Right lobe of liver (tissue), 6 donors: ENCODE measurements around the gene RREB1. TPM values are rescaled to one million over a fixed set of nuclear protein-coding genes. Genes with fewer than 3 reads are reported as not detected.

ENCODE experiments used
- ATAC-seq, 4 donors: fragments of 200-7000 bp; cut with Tn5 transposase; one replicate each; pipeline ENCODE4 v1.9.1; 2020; ENCODE audit warnings: mild to moderate bottlenecking in 4 of 4, moderate library complexity in 4 of 4
- DNase-seq, 3 donors: peaks; one replicate each; pipeline ENCODE4 v3.0.0-alpha.2; 2020
- H3K27ac ChIP-seq, 3 donors: fragments of 200-600 bp; one replicate each; pipeline ENCODE4 v1.8.0; 2022
- H3K27me3 ChIP-seq, 2 donors: fragments of 200-600 bp; one replicate each; pipeline ENCODE4 v1.8.0; 2022
- H3K36me3 ChIP-seq, 4 donors: fragments of 200-600 bp; sonication (generic) in 1 of 4; one replicate each; pipeline versions ENCODE4 v1.5.1 to v1.8.0; 2017 to 2022; ENCODE audit warnings: control low read depth in 1 of 4
- H3K4me1 ChIP-seq, 4 donors: fragments of 200-600 bp; sonication (generic) in 1 of 4; one replicate each; pipeline versions ENCODE4 v1.5.1 to v1.8.0; 2017 to 2022; ENCODE audit warnings: control low read depth in 1 of 4
- H3K4me3 ChIP-seq, 3 donors: fragments of 200-600 bp; one replicate each; pipeline ENCODE4 v1.8.0; 2022
- H3K9me3 ChIP-seq, 4 donors: fragments of 200-600 bp; sonication (generic) in 1 of 4; one replicate each; pipeline versions ENCODE4 v1.5.1 to v1.8.0; 2017 to 2022; ENCODE audit warnings: control low read depth in 1 of 4
- POLR2A ChIP-seq: fragments of 450-650 bp; IDR thresholded peaks from one replicate; pipeline ENCODE4 v1.6.1; 2017; ENCODE audit warnings: antibody characterized with exemption, mild to moderate bottlenecking
- WGBS: methylation state at CpG from one replicate; pipeline ENCODE4 v1.1.6; 2018; ENCODE audit warnings: low coverage, low lambda C conversion rate; ENCODE audit not compliant: insufficient coverage; ENCODE audit errors: missing lambda C conversion rate; 5-methylcytosine and 5-hydroxymethylcytosine counted together
- intact Hi-C, 2 donors: fragments of 100-400 bp; cut with DNase I; formaldehyde crosslinking; loops; one replicate each; pipeline versions ENCODE4 v1.11.2 to v1.14.1; 2022
- total RNA-seq, 6 experiments: library from RNA; depleted of rRNA in 2 of 6; stranded (reverse); fragments of >200 nt in 2 of 6; fragmentation: NEBNext Ultra II Directional in 3 of 6; extraction: Animal tissue kit (Norgen Biotek cat#: 25700) in 3 of 6; gene quantifications; one replicate each; pipeline versions ENCODE4 v1.1.0 to v1.2.4, GENCODE V29; 2016 to 2023
- TF ChIP-seq, protein P1 (sequence below), 4 donors: fragments of 200-600 bp in 3 of 4; fragments of 450-650 bp in 1 of 4; IDR thresholded peaks; one replicate each; pipeline versions ENCODE4 v1.5.1 to v1.8.0; 2016 to 2022; ENCODE audit warnings: antibody characterized with exemption in 4 of 4, mild to moderate bottlenecking in 2 of 4
- donor health status: DM: no; HTN: yes; CAD: no.
- donor health status: DM: no; HTN: no; CAD: no.
- donor health status: DM: no; HTN: no; CAD: no.
- donor health status: DM: no; HTN: yes; CAD: no.
- donor health status: DM: no; HTN: yes; CAD: no.

Gene RREB1
- total RNA-seq, 6 experiments from 2014 or later = 28.7 to 46.3 (median 39.6) TPM

- WGBS = 0% methylated on average over 13 of the region's 94 CpGs
- peak; percentile 25 to 64 (median 52) for ATAC-seq
- no peaks in the 10 kb centered on the region for H3K9me3 ChIP-seq
- TF ChIP-seq POLR2A = peak; percentile 50
- TF ChIP-seq, protein P1, sequence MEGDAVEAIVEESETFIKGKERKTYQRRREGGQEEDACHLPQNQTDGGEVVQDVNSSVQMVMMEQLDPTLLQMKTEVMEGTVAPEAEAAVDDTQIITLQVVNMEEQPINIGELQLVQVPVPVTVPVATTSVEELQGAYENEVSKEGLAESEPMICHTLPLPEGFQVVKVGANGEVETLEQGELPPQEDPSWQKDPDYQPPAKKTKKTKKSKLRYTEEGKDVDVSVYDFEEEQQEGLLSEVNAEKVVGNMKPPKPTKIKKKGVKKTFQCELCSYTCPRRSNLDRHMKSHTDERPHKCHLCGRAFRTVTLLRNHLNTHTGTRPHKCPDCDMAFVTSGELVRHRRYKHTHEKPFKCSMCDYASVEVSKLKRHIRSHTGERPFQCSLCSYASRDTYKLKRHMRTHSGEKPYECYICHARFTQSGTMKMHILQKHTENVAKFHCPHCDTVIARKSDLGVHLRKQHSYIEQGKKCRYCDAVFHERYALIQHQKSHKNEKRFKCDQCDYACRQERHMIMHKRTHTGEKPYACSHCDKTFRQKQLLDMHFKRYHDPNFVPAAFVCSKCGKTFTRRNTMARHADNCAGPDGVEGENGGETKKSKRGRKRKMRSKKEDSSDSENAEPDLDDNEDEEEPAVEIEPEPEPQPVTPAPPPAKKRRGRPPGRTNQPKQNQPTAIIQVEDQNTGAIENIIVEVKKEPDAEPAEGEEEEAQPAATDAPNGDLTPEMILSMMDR (IDR thresholded peaks at IDR 0.05) = no peak
- intact Hi-C loops = no loop called here
- H3K4me3 ChIP-seq = peak overlapping the region; percentile 93 to 97 (median 96)
- H3K27ac ChIP-seq = peak overlapping the region; percentile 97 to 98 (median 97)
- DNase-seq = peak; percentile 73 to 81 (median 80)
- peaks cover 0 to 34% (median 2%) of the 10 kb centered on the region in 4 donors for H3K4me1 ChIP-seq
- H3K27me3 ChIP-seq = no peaks in the 10 kb centered on the region
- H3K36me3 ChIP-seq = no peaks in the 10 kb centered on the region
Measured at GRCh38 chr6:7108196-7108963, 619 bp downstream of the RREB1 start.

- under 1% methylated on average over 15 of the region's 86 CpGs for WGBS
- H3K4me1 ChIP-seq = peaks cover 0 to 37% (median 3%) of the 10 kb centered on the region in 4 donors
- ATAC-seq = peak; percentile 50 to 64 (median 59)
Measured at GRCh38 chr6:7108964-7109836, 1.4 kb downstream of the RREB1 start.

GRCh38 chr6:7110092-7110792, 2.5 kb downstream of the RREB1 start:
- H3K4me3 ChIP-seq = peak overlapping the region in 2 of 3 donors; percentile 93 to 97
- ATAC-seq = no peak
- H3K9me3 ChIP-seq = no peaks in the 10 kb centered on the region
- WGBS = 31% methylated on average over 6 of the region's 6 CpGs
- no peak for DNase-seq
- H3K36me3 ChIP-seq = no peaks in the 10 kb centered on the region
- H3K27me3 ChIP-seq = no peaks in the 10 kb centered on the region
- peaks cover 0 to 47% (median 8%) of the 10 kb centered on the region in 4 donors for H3K4me1 ChIP-seq
- no peak for TF ChIP-seq POLR2A
- TF ChIP-seq, protein P1 (IDR thresholded peaks at IDR 0.05) = no peak
- H3K27ac ChIP-seq = peak overlapping the region; percentile 97 to 98 (median 97)
- intact Hi-C loops = no loop called here

More at GRCh38 chr6:7108964-7109836, 1.4 kb downstream of the RREB1 start:
- H3K27ac ChIP-seq = peak overlapping the region; percentile 97 to 98 (median 97)
- no peaks in the 10 kb centered on the region for H3K9me3 ChIP-seq
- peak; percentile 52 for TF ChIP-seq POLR2A
- TF ChIP-seq, protein P1 (IDR thresholded peaks at IDR 0.05) = no peak
- peak overlapping the region; percentile 93 to 97 (median 96) for H3K4me3 ChIP-seq
- intact Hi-C loops = no loop called here
- peak; percentile 61 to 80 (median 68) for DNase-seq
- H3K36me3 ChIP-seq = no peaks in the 10 kb centered on the region
- no peaks in the 10 kb centered on the region for H3K27me3 ChIP-seq

GRCh38 chr6:7111095-7111690, 3.4 kb downstream of the RREB1 start:
- no peaks in the 10 kb centered on the region for H3K9me3 ChIP-seq
- TF ChIP-seq POLR2A = no peak
- TF ChIP-seq, protein P1 (IDR thresholded peaks at IDR 0.05) = no peak
- H3K4me1 ChIP-seq = peaks cover 0 to 47% (median 12%) of the 10 kb centered on the region in 4 donors
- DNase-seq = no peak
- WGBS = 22% methylated on average over 3 of the region's 4 CpGs
- ATAC-seq = no peak
- H3K27me3 ChIP-seq = no peaks in the 10 kb centered on the region
- intact Hi-C loops = no loop called here
- H3K27ac ChIP-seq = no peak overlapping the region
- H3K4me3 ChIP-seq = no peak overlapping the region
- no peaks in the 10 kb centered on the region for H3K36me3 ChIP-seq
